Panc1 (cell line): ENCODE data around the gene CCM2. TPM values are rescaled to one million over a fixed set of nuclear protein-coding genes. Genes with fewer than 3 reads are reported as not detected.

Experiments
- ATAC-seq: fragments of 200-7000 bp; cut with Tn5 transposase; 2 replicates; pipeline ENCODE4 v1.9.1; 2020; ENCODE audit warnings: mild to moderate bottlenecking, moderate library complexity
- BruUV-seq: library from RNA; stranded (reverse); fragments of 400-500 nt; replicated peaks from 2 replicates; lab custom pipeline; 2021; lab: Mats Ljungman, UMichigan
- CTCF ChIA-PET: fragments of 300-600 bp; sonication (Branson Sonifier 250); formaldehyde crosslinking; loops from one replicate; lab custom pipeline; 2022; ENCODE audit warnings: antibody characterized with exemption; lab: Charles Lee
- POLR2A ChIA-PET: fragments of 300-600 bp; sonication (Branson Sonifier 250); formaldehyde crosslinking; loops from one replicate; lab custom pipeline; 2022; ENCODE audit warnings: antibody characterized with exemption; lab: Charles Lee
- DNase-seq: peaks from one replicate; pipeline ENCODE4 v3.0.0-alpha.2; 2010; ENCODE audit warnings: low read depth, low spot score
- H3K27ac ChIP-seq: 2 replicates; pipeline ENCODE4 v1.5.1; 2011; ENCODE audit warnings: mild to moderate bottlenecking, low read length, inconsistent platforms
- H3K27me3 ChIP-seq: fragments of 200-500 bp; sonication (Bioruptor generic); 2 replicates; pipeline ENCODE4 v1.6.0; 2014; ENCODE audit warnings: low read length, inconsistent platforms; ENCODE audit not compliant: control insufficient read depth, insufficient read depth
- H3K36me3 ChIP-seq: fragments of 200-500 bp; sonication (Bioruptor generic); 2 replicates; pipeline ENCODE4 v1.5.1; 2014; ENCODE audit warnings: inconsistent platforms, mild to moderate bottlenecking, low read length, moderate library complexity; ENCODE audit not compliant: control insufficient read depth, insufficient read depth
- H3K4me1 ChIP-seq: 2 replicates; pipeline ENCODE4 v1.5.1; 2011; ENCODE audit warnings: inconsistent platforms, mild to moderate bottlenecking, low read length, moderate library complexity; ENCODE audit not compliant: control insufficient read depth, insufficient read depth
- H3K4me3 ChIP-seq, 2 experiments: 2 replicates each; pipeline ENCODE4 v1.5.1; 2011 to 2012; ENCODE audit warnings: low read depth in 2 of 2, low read length in 2 of 2, mild to moderate bottlenecking in 2 of 2, inconsistent platforms in 1 of 2, moderate library complexity in 1 of 2
- H3K9me3 ChIP-seq: fragments of 200-500 bp; sonication (Bioruptor generic); 2 replicates; pipeline ENCODE4 v1.5.1; 2014; ENCODE audit warnings: low read depth, mild to moderate bottlenecking, inconsistent platforms, low read length, moderate library complexity; ENCODE audit not compliant: control insufficient read depth, insufficient read depth
- POLR2AphosphoS5 ChIP-seq: IDR thresholded peaks from 2 replicates; pipeline ENCODE4 v1.6.1; 2012; ENCODE audit warnings: mild to moderate bottlenecking, low read depth, low read length, moderate library complexity
- REST ChIP-seq, 2 experiments: IDR thresholded peaks; 2 replicates each; pipeline ENCODE4 v1.6.1; 2011 to 2012; ENCODE audit warnings: low read depth in 2 of 2, control low read depth in 1 of 2, low read length in 1 of 2, mild to moderate bottlenecking in 1 of 2, moderate library complexity in 1 of 2; ENCODE audit not compliant: insufficient read depth in 1 of 2
- SIN3A ChIP-seq: IDR thresholded peaks from 2 replicates; pipeline ENCODE4 v1.6.1; 2012; ENCODE audit warnings: low read depth, mild to moderate bottlenecking, low read length, moderate library complexity, borderline replicate concordance; ENCODE audit not compliant: insufficient read depth
- TCF7L2 ChIP-seq: IDR thresholded peaks from 2 replicates; pipeline ENCODE4 v1.6.1; 2011; ENCODE audit warnings: mild to moderate bottlenecking, low read depth, low read length, inconsistent platforms
- in situ Hi-C: cut with HindIII; loops from 2 replicates; pipeline ENCODE4 v1.10.0; 2016; ENCODE audit warnings: low sequenced_read_pairs, low pct_unique_long_range_greater_than_20kb
- intact Hi-C: fragments of 100-400 bp; cut with micrococcal nuclease; formaldehyde crosslinking; loops from one replicate; pipeline ENCODE4 v1.10.0; 2022; ENCODE audit not compliant: unreplicated experiment
- total RNA-seq: library from RNA; stranded (reverse); gene quantifications from one replicate; pipeline ENCODE4 v1.2.1, GENCODE V29; 2021; ENCODE audit not compliant: unreplicated experiment
- TF ChIP-seq, protein P1 (sequence below): fragments of 450-650 bp; IDR thresholded peaks from 2 replicates; pipeline ENCODE4 v1.5.1; 2017; ENCODE audit warnings: mild to moderate bottlenecking

The CCM2 gene
- total RNA-seq, 1 experiment from 2014 or later, result 97.1 TPM

- H3K36me3 ChIP-seq, result peaks cover 5% of the 10 kb centered on the region; the same call in 1 of the 2 replicates
- ChIA-PET POLR2A (no interaction called here), CTCF (interaction anchor here (0.5 kb wide), 1 partner anchor 75 kb away, joined by 5 read pairs; no protein-coding TSS in a partner anchor)
- intact Hi-C loops, result no loop called here
- H3K27ac ChIP-seq, result no peak overlapping the region
- TF ChIP-seq REST (IDR thresholded peaks at IDR 0.05; ENCODE audit: insufficient read depth in 1 of 2, low read depth in 2 of 2, low read length in 1 of 2) (no peak), POLR2AphosphoS5 (no peak), TCF7L2 (no peak), SIN3A (no peak)
- TF ChIP-seq, protein P1, sequence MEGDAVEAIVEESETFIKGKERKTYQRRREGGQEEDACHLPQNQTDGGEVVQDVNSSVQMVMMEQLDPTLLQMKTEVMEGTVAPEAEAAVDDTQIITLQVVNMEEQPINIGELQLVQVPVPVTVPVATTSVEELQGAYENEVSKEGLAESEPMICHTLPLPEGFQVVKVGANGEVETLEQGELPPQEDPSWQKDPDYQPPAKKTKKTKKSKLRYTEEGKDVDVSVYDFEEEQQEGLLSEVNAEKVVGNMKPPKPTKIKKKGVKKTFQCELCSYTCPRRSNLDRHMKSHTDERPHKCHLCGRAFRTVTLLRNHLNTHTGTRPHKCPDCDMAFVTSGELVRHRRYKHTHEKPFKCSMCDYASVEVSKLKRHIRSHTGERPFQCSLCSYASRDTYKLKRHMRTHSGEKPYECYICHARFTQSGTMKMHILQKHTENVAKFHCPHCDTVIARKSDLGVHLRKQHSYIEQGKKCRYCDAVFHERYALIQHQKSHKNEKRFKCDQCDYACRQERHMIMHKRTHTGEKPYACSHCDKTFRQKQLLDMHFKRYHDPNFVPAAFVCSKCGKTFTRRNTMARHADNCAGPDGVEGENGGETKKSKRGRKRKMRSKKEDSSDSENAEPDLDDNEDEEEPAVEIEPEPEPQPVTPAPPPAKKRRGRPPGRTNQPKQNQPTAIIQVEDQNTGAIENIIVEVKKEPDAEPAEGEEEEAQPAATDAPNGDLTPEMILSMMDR, result no peak
- in situ Hi-C loops, result no loop called here
- no TSS peak for BruUV-seq
- H3K4me1 ChIP-seq, result no peaks in the 10 kb centered on the region
- H3K27me3 ChIP-seq, result no peaks in the 10 kb centered on the region
- no peak for DNase-seq
- H3K4me3 ChIP-seq, result no peak overlapping the region
- no peaks in the 10 kb centered on the region for H3K9me3 ChIP-seq
- no peak for ATAC-seq
Measured at GRCh38 chr7:45073786-45074527, 74.0 kb downstream of the CCM2 start.

DNA sequence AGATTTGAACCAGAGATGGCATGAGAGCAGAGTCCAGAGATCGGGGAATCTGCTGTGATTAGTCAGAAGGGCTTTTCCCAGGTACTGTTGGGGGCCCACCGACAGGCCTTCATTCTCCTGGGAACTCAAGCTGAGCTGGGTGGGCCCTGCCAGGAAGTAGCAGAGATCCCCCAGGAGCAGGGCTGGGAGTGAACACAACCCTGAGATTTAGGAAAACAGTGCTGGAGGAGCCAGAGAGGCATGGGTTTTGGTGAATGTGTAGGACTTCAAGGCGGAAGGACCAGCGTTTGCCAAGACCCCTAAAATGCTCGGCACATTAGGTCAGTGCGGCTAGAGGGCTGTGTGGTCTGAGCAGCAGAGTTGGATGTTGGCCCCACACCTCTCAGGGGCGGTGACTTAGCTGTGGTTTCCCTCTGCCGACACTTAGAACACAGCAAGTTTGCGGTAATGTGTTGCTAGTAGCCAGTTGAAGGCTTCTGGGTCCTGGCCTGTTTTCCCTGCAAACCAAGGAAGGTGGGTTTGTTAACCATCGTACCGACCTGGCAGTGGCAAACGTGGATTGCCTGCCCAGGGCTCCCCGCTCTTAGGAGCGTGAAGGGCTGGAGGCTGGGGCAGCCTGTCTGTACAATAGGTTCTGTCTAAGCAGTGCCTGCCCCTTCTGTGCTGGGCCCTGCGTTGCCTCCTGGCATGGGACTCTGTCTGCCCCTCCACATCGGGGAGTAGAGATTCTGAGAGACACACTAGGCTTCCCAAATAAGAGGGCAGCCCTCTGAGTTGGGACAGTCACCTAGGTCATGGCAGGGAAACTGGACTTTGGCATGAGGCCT is 74.7 kb downstream of the CCM2 start:
- ChIA-PET POLR2A (no interaction called here), CTCF (interaction anchor here (0.5 kb wide), 1 partner anchor 76 kb away, joined by 5 read pairs; no protein-coding TSS in a partner anchor)
- intact Hi-C loops (no loop called here), in situ Hi-C loops (no loop called here)
- peaks cover 5% of the 10 kb centered on the region; the same call in 1 of the 2 replicates for H3K36me3 ChIP-seq
- BruUV-seq, result no TSS peak
- no peaks in the 10 kb centered on the region for H3K27me3 ChIP-seq
- H3K9me3 ChIP-seq, result no peaks in the 10 kb centered on the region
- no peak for DNase-seq
- H3K4me3 ChIP-seq, result no peak overlapping the region
- H3K4me1 ChIP-seq, result no peaks in the 10 kb centered on the region
- H3K27ac ChIP-seq, result no peak overlapping the region
- TF ChIP-seq, protein P1, result no peak
- TF ChIP-seq SIN3A (no peak), REST (IDR thresholded peaks at IDR 0.05; ENCODE audit: insufficient read depth in 1 of 2, low read depth in 2 of 2, low read length in 1 of 2) (no peak), POLR2AphosphoS5 (no peak), TCF7L2 (no peak)
- no peak for ATAC-seq
